Measurements from ENCODE around the gene SHMT2. TPM values are rescaled to one million over a fixed set of nuclear protein-coding genes. Genes with fewer than 3 reads are reported as not detected.
A peak's percentile ranks its signal among the peaks of the same experiment; 100 is the strongest.

SHMT2 gene
- total and polyA plus RNA-seq, 2 of the 13 experiments (the other 11 are each of a cell fraction or from before 2014, with no cell fraction given): 181 to 393 TPM

DNA sequence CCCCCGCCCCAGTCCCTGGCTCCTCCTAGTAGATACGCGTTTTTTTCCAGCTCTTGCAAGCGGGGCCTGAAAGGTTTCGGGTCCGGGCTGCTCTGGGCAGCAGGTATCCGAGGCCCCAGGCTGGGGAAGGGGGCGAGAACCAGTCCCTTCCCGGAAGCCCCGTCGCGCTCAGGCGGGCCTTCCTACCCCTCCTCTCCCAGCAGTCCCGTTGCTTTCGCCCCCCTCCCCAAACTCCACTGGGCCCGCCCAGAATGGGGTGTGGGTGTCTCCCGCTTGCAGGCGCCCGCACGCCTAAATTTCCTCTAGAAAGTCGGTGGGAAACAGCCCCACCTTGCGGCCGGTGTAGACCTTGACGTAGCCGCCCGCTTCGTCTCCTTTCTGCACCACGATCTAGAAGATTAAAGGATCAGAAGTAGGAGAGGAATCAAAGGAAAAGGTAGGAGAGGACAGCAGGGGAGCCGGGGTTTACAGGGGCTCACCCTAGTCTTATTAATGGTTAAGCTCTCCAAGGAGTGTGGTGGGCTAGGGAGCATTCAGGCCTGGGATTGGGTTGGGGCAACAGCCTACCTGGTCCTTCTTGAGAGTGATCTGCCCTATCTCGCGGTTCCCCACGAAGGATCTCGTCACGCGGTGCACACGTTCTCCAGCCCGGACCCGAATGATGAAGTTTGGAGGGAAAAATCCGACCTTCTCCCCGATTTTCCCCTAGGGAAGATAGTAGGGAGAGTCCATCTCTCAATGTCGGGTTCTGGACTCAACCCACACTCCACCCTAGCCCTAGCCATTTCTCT is 14.2 kb downstream of the SHMT2 start (continued):
- TF ChIP-seq ZNF142 (CRISPR knock-in tag; IDR thresholded peaks at IDR 0.05) (peak; percentile 100), ZNF749 (CRISPR knock-in tag; IDR thresholded peaks at IDR 0.05; ENCODE audit: borderline replicate concordance) (no peak), ZNF510 (CRISPR knock-in tag; IDR thresholded peaks at IDR 0.05; ENCODE audit: low read depth) (0 out of 2 replicates have a peak, but pooled peaks have one; percentile 10), ZNF790 (CRISPR knock-in tag; IDR thresholded peaks at IDR 0.05; ENCODE audit: borderline replicate concordance) (no peak), ZNF232 (CRISPR knock-in tag; IDR thresholded peaks at IDR 0.05; ENCODE audit: borderline replicate concordance) (no peak), ZFX (CRISPR knock-in tag; IDR thresholded peaks at IDR 0.05; ENCODE audit: low read depth) (peak; percentile 43), ZNF234 (CRISPR knock-in tag; conservative IDR thresholded peaks at IDR 0.05) (no peak), CBX2 (IDR thresholded peaks at IDR 0.05; ENCODE audit: low read depth, low read length) (no peak), CBX2 (CRISPR knock-in tag; IDR thresholded peaks at IDR 0.05; ENCODE audit: low read depth) (no peak), ZNF143 (CRISPR knock-in tag; IDR thresholded peaks at IDR 0.05) (no peak), XRCC5 (optimal IDR thresholded peaks at IDR 0.05; ENCODE audit: low read length) (peak; percentile 70), SRSF9 (IDR thresholded peaks at IDR 0.05; ENCODE audit: borderline replicate concordance, insufficient read depth, low read depth, low read length, poor library complexity, severe bottlenecking) (no peak), ONECUT2 (CRISPR knock-in tag; IDR thresholded peaks at IDR 0.05) (no peak), SOX6 (IDR thresholded peaks at IDR 0.05) (no peak), SOX6 (CRISPR knock-in tag; IDR thresholded peaks at IDR 0.05) (no peak), KAT8 (CRISPR knock-in tag; IDR thresholded peaks at IDR 0.05) (0 out of 2 replicates have a peak, but pooled peaks have one; percentile 16), ZNF670 (CRISPR knock-in tag; IDR thresholded peaks at IDR 0.05; ENCODE audit: borderline replicate concordance) (no peak), CREM (IDR thresholded peaks at IDR 0.05) (peak; percentile 34; the same call in 1 of the 2 replicates), CREM (CRISPR knock-in tag; IDR thresholded peaks at IDR 0.05) (no peak), ARHGAP35 (CRISPR knock-in tag; IDR thresholded peaks at IDR 0.05; ENCODE audit: borderline replicate concordance) (no peak), ATF6 (CRISPR knock-in tag; conservative IDR thresholded peaks at IDR 0.05) (no peak), MTF2 (CRISPR knock-in tag; IDR thresholded peaks at IDR 0.05; ENCODE audit: borderline replicate concordance) (no peak), SP1 (IDR thresholded peaks at IDR 0.05) (no peak), SP1 (CRISPR knock-in tag; IDR thresholded peaks at IDR 0.05) (peak; percentile 31; the same call in 1 of the 2 replicates)

All from HepG2 (cell line).